Muscle layer of duodenum (tissue), 2 donors: ENCODE results near the gene IBA57.
A peak's percentile ranks its signal among the peaks of the same experiment; 100 is the strongest.

Source experiments
- H3K27ac ChIP-seq: one replicate; pipeline ENCODE4 v1.7.0; 2013; ENCODE audit warnings: mild to moderate bottlenecking, low read length
- H3K27me3 ChIP-seq: one replicate; pipeline ENCODE4 v1.7.0; 2013; ENCODE audit warnings: low read depth, mild to moderate bottlenecking, control low read depth, low read length
- H3K36me3 ChIP-seq, 2 donors: one replicate each; pipeline ENCODE4 v1.7.0; 2013; ENCODE audit warnings: low read length in 2 of 2, control low read depth in 1 of 2, mild to moderate bottlenecking in 1 of 2; ENCODE audit not compliant: insufficient read depth in 2 of 2, control insufficient read depth in 1 of 2
- H3K4me1 ChIP-seq, 2 donors: one replicate each; pipeline ENCODE4 v1.7.0; 2013; ENCODE audit warnings: low read length in 2 of 2, mild to moderate bottlenecking in 2 of 2, control low read depth in 1 of 2, moderate library complexity in 1 of 2; ENCODE audit not compliant: insufficient read depth in 2 of 2, control insufficient read depth in 1 of 2
- H3K4me3 ChIP-seq, 2 donors: one replicate each; pipeline ENCODE4 v1.7.0; 2013; ENCODE audit warnings: low read length in 2 of 2, low read depth in 1 of 2, mild to moderate bottlenecking in 1 of 2
- H3K9me3 ChIP-seq, 2 donors: one replicate each; pipeline ENCODE4 v1.7.0; 2013; ENCODE audit warnings: low read length in 2 of 2, control low read depth in 1 of 2, mild to moderate bottlenecking in 1 of 2; ENCODE audit not compliant: control insufficient read depth in 1 of 2
- donor health status: healthy.

The IBA57 gene

GRCh38 chr1:228206582-228207351 is 41.2 kb downstream of the IBA57 start:
- H3K36me3 ChIP-seq = no peaks in the 10 kb centered on the region
- H3K27ac ChIP-seq = no peak overlapping the region
- no peaks in the 10 kb centered on the region for H3K9me3 ChIP-seq
- H3K27me3 ChIP-seq = no peaks in the 10 kb centered on the region
- no peaks in the 10 kb centered on the region for H3K4me1 ChIP-seq
- H3K4me3 ChIP-seq = no peak overlapping the region

GRCh38 chr1:228207381-228207810 is 41.8 kb downstream of the IBA57 start:
- no peaks in the 10 kb centered on the region for H3K27me3 ChIP-seq
- no peak overlapping the region for H3K27ac ChIP-seq
- H3K4me1 ChIP-seq = peaks cover 0 to 1% of the 10 kb centered on the region in 2 donors
- no peaks in the 10 kb centered on the region for H3K36me3 ChIP-seq
- no peak overlapping the region for H3K4me3 ChIP-seq
- H3K9me3 ChIP-seq = no peaks in the 10 kb centered on the region

GRCh38 chr1:228207851-228208821 is 42.5 kb downstream of the IBA57 start, which contains the start of gene OBSCN:
OBSCN (plus strand) TSS chr1:228208044; CDS start chr1:228211784, 3,740 bp downstream.
- Histone ChIP-seq H3K27ac (no peak within 1 kb of the TSS), H3K4me1 (peaks cover 0 to 8% of the 10 kb centered on the region in 2 donors), H3K36me3 (no peaks in the 10 kb centered on the region), H3K4me3 (no peak within 1 kb of the TSS), H3K27me3 (no peaks in the 10 kb centered on the region), H3K9me3 (no peaks in the 10 kb centered on the region)

GRCh38 chr1:228208831-228209551 is 43.4 kb downstream of the IBA57 start:
- peaks cover 0 to 12% of the 10 kb centered on the region in 2 donors for H3K4me1 ChIP-seq
- no peak overlapping the region for H3K4me3 ChIP-seq
- H3K27ac ChIP-seq = no peak overlapping the region
- no peaks in the 10 kb centered on the region for H3K9me3 ChIP-seq
- H3K27me3 ChIP-seq = no peaks in the 10 kb centered on the region
- no peaks in the 10 kb centered on the region for H3K36me3 ChIP-seq

DNA sequence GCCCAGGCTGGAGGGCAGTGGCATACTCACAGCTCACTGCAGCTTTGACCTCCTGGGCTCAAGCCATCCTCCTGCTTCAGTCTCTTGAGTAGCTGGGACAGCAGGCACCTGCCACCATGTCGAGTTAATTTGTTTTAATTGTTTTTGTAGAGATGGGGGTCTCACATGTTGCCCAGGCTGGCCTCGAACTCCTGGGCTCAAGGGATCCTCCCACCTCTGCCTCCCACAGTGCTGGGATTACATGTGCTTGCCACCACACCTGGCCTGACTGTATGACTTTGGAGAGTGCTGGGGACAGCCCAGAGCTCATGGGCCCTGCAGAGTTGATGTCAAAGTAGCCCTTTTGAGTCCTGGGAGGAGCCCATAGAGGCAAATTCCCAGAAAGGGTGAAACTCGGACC is 44.1 kb downstream of the IBA57 start:
- Histone ChIP-seq H3K27ac (no peak overlapping the region), H3K27me3 (no peaks in the 10 kb centered on the region), H3K4me1 (peaks cover 0 to 13% of the 10 kb centered on the region in 2 donors), H3K9me3 (no peaks in the 10 kb centered on the region), H3K36me3 (no peaks in the 10 kb centered on the region), H3K4me3 (no peak overlapping the region)

DNA sequence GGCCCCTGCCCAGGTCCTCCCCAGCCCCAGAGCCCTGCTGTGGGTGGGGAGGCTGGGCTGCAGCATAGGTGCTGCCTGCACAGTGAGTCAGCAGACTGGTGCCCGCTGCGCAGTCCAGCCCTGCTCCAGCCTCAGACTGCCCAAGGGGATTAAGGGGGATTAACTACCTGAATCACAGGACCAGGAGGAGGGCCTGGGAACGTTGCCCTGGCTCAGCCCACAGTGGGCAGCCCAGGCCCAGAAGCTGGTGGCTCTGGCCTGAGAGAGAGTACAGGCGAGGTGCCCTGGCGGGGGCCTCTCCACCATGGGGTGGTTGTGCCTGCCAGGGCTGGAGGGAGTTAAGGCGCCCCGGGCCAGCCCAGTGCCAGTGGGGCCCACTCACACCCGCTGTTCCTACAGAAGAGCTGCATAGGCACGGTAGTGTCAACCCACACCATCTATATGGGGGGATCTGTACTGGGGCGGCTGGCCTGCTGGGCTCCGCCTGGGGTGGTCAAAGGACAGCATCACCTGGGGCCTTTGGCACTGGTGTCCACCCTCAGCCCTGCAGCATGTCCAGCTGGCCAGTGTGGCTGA is 44.6 kb downstream of the IBA57 start:
- Histone ChIP-seq H3K27me3 (no peaks in the 10 kb centered on the region), H3K4me1 (peaks cover 0 to 13% of the 10 kb centered on the region in 2 donors), H3K4me3 (no peak overlapping the region), H3K9me3 (no peaks in the 10 kb centered on the region), H3K36me3 (no peaks in the 10 kb centered on the region), H3K27ac (no peak overlapping the region)

GRCh38 chr1:228210712-228211530 is 45.3 kb downstream of the IBA57 start:
- Histone ChIP-seq H3K4me1 (peaks cover 0 to 13% of the 10 kb centered on the region in 2 donors), H3K4me3 (no peak overlapping the region), H3K27me3 (no peaks in the 10 kb centered on the region), H3K9me3 (no peaks in the 10 kb centered on the region), H3K27ac (no peak overlapping the region), H3K36me3 (no peaks in the 10 kb centered on the region)

GRCh38 chr1:228211531-228212414 is 46.2 kb downstream of the IBA57 start:
- H3K36me3 ChIP-seq = no peaks in the 10 kb centered on the region
- H3K4me1 ChIP-seq = peaks cover 0 to 13% of the 10 kb centered on the region in 2 donors
- H3K4me3 ChIP-seq = no peak overlapping the region
- no peaks in the 10 kb centered on the region for H3K9me3 ChIP-seq
- H3K27me3 ChIP-seq = no peaks in the 10 kb centered on the region
- no peak overlapping the region for H3K27ac ChIP-seq

GRCh38 chr1:228212415-228212965 is 46.9 kb downstream of the IBA57 start:
- H3K27ac ChIP-seq = no peak overlapping the region
- H3K4me3 ChIP-seq = peak overlapping the region in 1 of 2 donors; percentile 59
- H3K27me3 ChIP-seq = no peaks in the 10 kb centered on the region
- H3K36me3 ChIP-seq = no peaks in the 10 kb centered on the region
- peaks cover 0 to 13% of the 10 kb centered on the region in 2 donors for H3K4me1 ChIP-seq
- no peaks in the 10 kb centered on the region for H3K9me3 ChIP-seq
